Testis (tissue), 2 donors: ENCODE measurements around the gene HEPACAM2.

Source experiments
- CTCF ChIP-seq, 3 experiments: fragments of 450-650 bp in 2 of 3; fragments of 200-600 bp in 1 of 3; sonication (generic) in 1 of 3; IDR thresholded peaks; one replicate each; pipeline ENCODE4 v1.5.1; 2016 to 2019; ENCODE audit warnings: antibody characterized with exemption in 3 of 3, mild to moderate bottlenecking in 2 of 3, moderate library complexity in 1 of 3
- POLR2A ChIP-seq: fragments of 450-650 bp; IDR thresholded peaks from one replicate; pipeline ENCODE4 v1.6.1; 2017; ENCODE audit warnings: antibody characterized with exemption, mild to moderate bottlenecking, moderate library complexity

GRCh38 chr7:93242106-93242505 lies 15.8 kb upstream of the HEPACAM2 start:
- no peak for TF ChIP-seq CTCF (IDR thresholded peaks at IDR 0.05)
- no peak for TF ChIP-seq POLR2A
